Measurements from ENCODE around the gene UBE3B. TPM values are rescaled to one million over a fixed set of nuclear protein-coding genes. Genes with fewer than 3 reads are reported as not detected.
A peak's percentile ranks its signal among the peaks of the same experiment; 100 is the strongest.
"Not testable (repeated sequence)": the region's sequence is repeated elsewhere in the genome, so short reads cannot be mapped to it uniquely, and the experiment has no call there.

UBE3B gene
- total RNA-seq, 1 donor from 2014 or later = 44.2 TPM

DNA sequence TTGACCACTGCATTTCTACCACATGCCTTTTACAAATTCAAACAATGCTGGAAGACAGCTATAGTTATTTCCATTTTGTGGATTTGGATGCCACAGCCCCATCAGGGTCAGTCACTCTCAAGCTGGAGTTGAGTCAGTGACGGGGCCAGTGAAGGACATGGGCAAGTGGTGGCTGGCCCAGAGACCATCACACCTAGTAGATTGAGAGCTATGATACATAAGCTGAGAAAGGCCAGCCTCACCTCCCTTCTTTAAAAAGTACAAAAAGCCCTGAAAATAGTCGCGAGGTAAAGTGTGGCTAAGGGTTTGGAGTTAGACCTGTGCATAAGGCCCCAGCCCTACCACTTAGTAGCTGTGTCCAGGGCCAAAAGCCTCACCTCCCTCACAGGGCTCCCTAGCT, 4.4 kb upstream of the UBE3B start:
- DNase-seq = no peak
- peaks cover 6% of the 10 kb centered on the region for H3K4me1 Mint-ChIP-seq (ENCODE audit: low read depth, unreplicated experiment)
- no peaks in the 10 kb centered on the region for H3K36me3 Mint-ChIP-seq (ENCODE audit: unreplicated experiment)
- H3K27me3 Mint-ChIP-seq (ENCODE audit: unreplicated experiment) = no peaks in the 10 kb centered on the region
- no peak overlapping the region for H3K4me3 Mint-ChIP-seq (ENCODE audit: unreplicated experiment)
- H3K27ac Mint-ChIP-seq (ENCODE audit: unreplicated experiment) = no peak overlapping the region
- H3K9me3 Mint-ChIP-seq (ENCODE audit: unreplicated experiment) = no peaks in the 10 kb centered on the region
- TF ChIP-seq, protein P1, sequence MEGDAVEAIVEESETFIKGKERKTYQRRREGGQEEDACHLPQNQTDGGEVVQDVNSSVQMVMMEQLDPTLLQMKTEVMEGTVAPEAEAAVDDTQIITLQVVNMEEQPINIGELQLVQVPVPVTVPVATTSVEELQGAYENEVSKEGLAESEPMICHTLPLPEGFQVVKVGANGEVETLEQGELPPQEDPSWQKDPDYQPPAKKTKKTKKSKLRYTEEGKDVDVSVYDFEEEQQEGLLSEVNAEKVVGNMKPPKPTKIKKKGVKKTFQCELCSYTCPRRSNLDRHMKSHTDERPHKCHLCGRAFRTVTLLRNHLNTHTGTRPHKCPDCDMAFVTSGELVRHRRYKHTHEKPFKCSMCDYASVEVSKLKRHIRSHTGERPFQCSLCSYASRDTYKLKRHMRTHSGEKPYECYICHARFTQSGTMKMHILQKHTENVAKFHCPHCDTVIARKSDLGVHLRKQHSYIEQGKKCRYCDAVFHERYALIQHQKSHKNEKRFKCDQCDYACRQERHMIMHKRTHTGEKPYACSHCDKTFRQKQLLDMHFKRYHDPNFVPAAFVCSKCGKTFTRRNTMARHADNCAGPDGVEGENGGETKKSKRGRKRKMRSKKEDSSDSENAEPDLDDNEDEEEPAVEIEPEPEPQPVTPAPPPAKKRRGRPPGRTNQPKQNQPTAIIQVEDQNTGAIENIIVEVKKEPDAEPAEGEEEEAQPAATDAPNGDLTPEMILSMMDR (IDR thresholded peaks at IDR 0.05; ENCODE audit: partially characterized antibody, unreplicated experiment) = no peak

DNA sequence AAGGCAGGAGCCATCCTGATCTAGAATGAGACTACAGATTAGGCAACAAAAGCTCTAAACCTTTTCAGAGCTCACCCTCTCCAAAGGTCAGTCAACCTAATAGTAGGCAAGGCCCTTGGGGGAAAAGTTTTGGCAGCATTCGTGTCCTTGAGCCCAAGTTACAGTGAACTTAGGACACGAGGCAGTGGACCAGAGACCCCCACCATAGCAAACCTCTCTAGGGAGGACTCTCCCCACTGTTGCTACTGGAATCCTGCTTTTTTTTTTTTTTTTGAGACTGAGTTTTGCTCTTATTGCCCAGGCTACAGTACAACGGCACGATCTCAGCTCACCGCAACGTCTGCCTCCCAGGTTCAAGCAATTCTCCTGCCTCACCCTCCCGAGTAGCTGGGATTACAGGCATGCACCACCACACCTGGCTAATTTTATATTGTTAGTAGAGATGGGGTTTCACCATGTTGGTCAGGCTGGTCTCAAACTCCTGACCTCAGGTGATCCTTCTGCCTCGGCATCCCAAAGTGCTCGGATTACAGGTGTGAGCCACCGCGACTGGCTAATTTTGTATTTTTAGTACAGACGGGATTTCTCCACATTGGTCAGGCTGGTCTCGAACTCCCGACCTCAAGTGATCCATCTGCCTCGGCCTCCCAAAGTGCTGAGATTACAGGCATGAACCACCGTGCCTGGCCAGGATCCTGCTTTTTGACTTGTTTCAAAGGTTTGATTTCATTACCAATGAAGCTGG, 3.7 kb upstream of the UBE3B start:
- not testable (repeated sequence) for H3K4me1 Mint-ChIP-seq (ENCODE audit: low read depth, unreplicated experiment); H3K36me3 Mint-ChIP-seq (ENCODE audit: unreplicated experiment)

DNA sequence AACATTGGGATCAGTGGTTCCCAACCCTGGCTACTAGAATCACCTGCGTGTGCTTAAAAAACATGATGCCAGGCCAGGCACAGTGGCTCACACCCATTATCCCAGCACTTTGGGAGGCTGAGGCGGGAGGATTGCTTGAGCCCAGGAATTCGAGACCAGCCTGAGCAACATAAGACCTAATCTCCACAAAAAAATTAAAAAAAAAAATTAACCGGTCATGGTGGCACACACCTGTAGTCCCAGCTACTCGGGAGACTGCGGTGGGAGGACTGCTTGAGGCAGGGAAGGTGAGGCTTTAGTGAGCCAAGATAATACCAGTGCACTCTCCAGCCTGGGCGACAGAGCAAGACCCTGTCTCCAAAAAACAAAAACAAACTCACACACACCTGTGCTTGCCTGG, 2.3 kb upstream of the UBE3B start:
- H3K4me3 Mint-ChIP-seq (ENCODE audit: unreplicated experiment) = peak overlapping the region; percentile 38
- H3K27ac Mint-ChIP-seq (ENCODE audit: unreplicated experiment) = no peak overlapping the region
- TF ChIP-seq, protein P1 (IDR thresholded peaks at IDR 0.05; ENCODE audit: partially characterized antibody, unreplicated experiment) = no peak
- H3K4me1 Mint-ChIP-seq (ENCODE audit: low read depth, unreplicated experiment) = peaks cover 6% of the 10 kb centered on the region
- H3K27me3 Mint-ChIP-seq (ENCODE audit: unreplicated experiment) = no peaks in the 10 kb centered on the region
- H3K36me3 Mint-ChIP-seq (ENCODE audit: unreplicated experiment) = no peaks in the 10 kb centered on the region
- H3K9me3 Mint-ChIP-seq (ENCODE audit: unreplicated experiment) = no peaks in the 10 kb centered on the region
- DNase-seq = no peak

More for the DNA sequence above, 3.7 kb upstream of the UBE3B start:
- not testable (repeated sequence) for DNase-seq; H3K4me3 Mint-ChIP-seq (ENCODE audit: unreplicated experiment); H3K9me3 Mint-ChIP-seq (ENCODE audit: unreplicated experiment); H3K27ac Mint-ChIP-seq (ENCODE audit: unreplicated experiment); H3K27me3 Mint-ChIP-seq (ENCODE audit: unreplicated experiment)

DNA sequence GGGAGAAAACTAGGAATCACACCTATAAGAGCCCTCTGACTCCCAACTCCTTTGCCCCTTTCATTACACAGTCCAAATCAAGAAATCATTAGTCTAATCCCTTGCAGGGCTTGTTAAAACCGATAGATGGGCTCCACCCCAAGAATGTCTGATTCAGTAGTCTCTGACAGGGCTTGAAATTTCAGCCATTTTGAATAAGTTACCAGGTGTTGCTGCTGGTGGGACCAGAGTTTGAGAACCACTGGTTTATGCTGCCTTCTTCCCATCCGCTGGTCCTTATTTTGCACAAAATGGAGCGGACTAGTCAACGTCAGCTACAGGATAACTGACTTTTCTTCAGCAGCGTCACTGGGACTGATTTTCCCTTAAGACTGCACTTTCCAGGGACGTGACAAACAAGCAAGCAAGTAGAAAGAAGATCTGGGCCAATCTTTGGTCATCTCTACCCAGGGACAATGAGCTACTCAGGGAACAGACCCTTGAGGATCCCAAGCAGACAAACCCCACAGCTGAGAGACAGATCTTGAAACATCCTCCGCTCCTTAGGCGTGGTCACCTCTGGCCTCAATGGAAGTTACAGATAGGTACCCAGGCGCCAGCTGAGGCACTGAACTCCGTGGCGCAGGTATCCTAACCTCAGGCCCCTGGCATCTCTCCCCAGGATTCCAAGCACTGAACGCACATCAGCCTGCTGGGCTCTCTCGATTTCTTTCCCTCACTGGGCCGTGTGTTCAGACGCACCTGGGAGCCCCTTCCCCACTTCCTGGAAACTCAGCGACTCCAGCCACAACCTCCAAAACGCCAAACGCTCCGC, 1.2 kb upstream of the UBE3B start:
- Mint-ChIP-seq H3K4me1 (ENCODE audit: low read depth, unreplicated experiment) (peaks cover 6% of the 10 kb centered on the region), H3K27me3 (ENCODE audit: unreplicated experiment) (no peaks in the 10 kb centered on the region), H3K27ac (ENCODE audit: unreplicated experiment) (peak overlapping the region; percentile 100), H3K4me3 (ENCODE audit: unreplicated experiment) (peak overlapping the region; percentile 100), H3K36me3 (ENCODE audit: unreplicated experiment) (no peaks in the 10 kb centered on the region), H3K9me3 (ENCODE audit: unreplicated experiment) (no peaks in the 10 kb centered on the region)
- DNase-seq = no peak
- TF ChIP-seq, protein P1 (IDR thresholded peaks at IDR 0.05; ENCODE audit: partially characterized antibody, unreplicated experiment) = no peak

- Mint-ChIP-seq H3K4me1 (ENCODE audit: low read depth, unreplicated experiment) (peaks cover 6% of the 10 kb centered on the region), H3K4me3 (ENCODE audit: unreplicated experiment) (peak overlapping the region; percentile 100), H3K9me3 (ENCODE audit: unreplicated experiment) (no peaks in the 10 kb centered on the region), H3K27me3 (ENCODE audit: unreplicated experiment) (no peaks in the 10 kb centered on the region), H3K36me3 (ENCODE audit: unreplicated experiment) (no peaks in the 10 kb centered on the region), H3K27ac (ENCODE audit: unreplicated experiment) (peak overlapping the region; percentile 100)
- DNase-seq = no peak
- TF ChIP-seq, protein P1 (IDR thresholded peaks at IDR 0.05; ENCODE audit: partially characterized antibody, unreplicated experiment) = no peak
These were observed 638 bp upstream of the UBE3B start for GRCh38 chr12:109476807-109477184.

All from glutamatergic neuron (in vitro differentiated cells).